Hematopoietic multipotent progenitor cell treated with erythropoietin and hydrocortisone succinate and interleukin-3 and kit ligand, for 17 days (in vitro differentiated cells): ENCODE results near the gene SGK2.
"Not testable (repeated sequence)": the region's sequence is repeated elsewhere in the genome, so short reads cannot be mapped to it uniquely, and the experiment has no call there.

Experiments used
- DNase-seq: peaks from one replicate; pipeline ENCODE4 v3.0.0-alpha.2; 2015; ENCODE audit warnings: low spot score

Gene SGK2

GRCh38 chr20:43563429-43563828 is 4.6 kb downstream of the SGK2 start:
- DNase-seq, result peak; percentile 53

DNA sequence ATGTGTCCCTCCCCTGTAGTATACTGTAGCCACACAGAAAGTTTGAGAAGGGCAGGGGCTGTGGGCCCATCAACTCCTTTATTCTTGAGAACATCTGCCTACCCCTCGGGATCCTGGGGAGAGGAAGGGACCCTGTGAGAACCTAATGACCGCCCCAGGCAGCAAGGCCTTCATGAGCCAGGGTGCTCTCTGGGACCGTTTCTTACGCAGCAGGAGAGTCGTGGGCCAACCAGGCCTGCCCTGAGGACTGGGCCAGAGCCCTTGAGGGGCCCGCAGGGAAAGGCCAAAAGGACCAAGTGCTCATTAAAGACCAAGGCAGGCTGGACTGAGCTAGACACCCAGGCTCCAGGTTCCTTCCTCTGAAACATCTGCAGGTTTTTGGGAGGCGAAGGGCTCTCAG is 5.2 kb downstream of the SGK2 start:
- DNase-seq, result no peak

DNA sequence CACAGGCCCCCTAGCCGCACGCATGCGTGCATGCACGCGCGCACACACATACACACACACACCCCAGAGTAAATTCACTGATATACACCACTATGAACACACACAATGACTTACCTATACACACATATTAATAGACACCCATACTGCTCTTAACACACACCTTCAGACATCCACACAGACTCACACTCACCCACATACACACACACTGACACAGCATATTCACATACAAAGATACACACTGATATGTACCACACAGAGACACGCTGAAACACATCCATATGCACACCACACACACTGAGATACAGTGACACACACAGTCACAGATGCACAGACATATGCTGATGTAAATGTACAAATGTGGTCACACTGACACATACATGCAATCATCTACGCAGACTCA is 5.6 kb downstream of the SGK2 start:
- DNase-seq, result no peak

DNA sequence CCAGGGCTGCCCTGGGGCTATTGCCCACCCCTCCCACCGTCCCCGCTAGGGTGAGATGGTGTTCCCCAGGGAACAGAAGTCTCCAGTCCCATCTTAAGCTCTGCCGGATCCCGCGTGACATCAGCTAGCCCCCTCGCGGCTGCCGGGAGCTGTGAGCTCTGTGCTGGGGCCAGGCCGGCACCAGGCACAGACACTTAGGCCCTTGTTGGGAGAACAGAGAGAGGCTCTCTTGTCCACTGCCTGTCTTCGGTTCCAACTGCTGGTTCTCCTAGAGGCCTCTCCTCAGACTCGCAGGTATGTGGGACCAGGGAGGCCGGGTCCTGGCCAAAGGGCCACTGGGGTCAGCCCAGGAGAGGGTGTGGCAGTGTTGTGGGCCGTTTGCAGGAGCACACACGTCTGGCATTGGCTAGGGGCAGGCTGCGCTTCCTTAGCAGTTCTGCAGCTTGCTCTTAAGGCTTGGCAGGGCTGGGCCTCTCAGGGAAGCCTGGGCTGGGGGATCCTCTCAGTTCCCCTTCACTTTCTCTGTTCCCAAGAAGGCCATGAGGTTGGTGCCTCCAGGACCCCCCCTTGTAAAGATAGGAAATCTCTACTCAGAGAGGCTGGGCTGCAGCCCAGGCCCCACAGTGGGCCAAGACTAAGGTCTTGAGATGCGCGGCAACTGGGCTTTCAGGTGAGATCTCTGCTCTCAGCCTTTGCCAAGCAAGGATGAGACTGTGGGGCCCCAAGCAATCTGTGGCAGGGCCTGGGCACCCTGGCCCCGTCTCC is 6.3 kb downstream of the SGK2 start:
- no peak for DNase-seq

DNA sequence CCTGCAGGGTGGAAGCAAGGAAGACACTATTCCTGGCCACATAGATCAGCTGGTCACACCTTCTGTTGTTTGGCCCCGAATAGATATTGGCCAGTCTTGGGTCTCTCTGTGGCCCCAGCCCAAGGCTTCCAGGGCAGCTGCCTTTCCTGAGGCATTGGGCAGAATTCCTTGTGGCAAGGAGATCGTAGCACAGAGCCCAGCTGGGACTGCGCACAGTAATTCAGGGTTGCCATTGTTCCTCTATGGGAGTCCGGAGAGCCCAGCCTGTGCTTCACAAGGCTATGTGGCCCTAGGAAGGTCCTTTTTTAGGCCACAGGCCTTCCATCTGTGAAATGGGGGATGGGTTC is 6.9 kb downstream of the SGK2 start:
- no peak for DNase-seq

DNA sequence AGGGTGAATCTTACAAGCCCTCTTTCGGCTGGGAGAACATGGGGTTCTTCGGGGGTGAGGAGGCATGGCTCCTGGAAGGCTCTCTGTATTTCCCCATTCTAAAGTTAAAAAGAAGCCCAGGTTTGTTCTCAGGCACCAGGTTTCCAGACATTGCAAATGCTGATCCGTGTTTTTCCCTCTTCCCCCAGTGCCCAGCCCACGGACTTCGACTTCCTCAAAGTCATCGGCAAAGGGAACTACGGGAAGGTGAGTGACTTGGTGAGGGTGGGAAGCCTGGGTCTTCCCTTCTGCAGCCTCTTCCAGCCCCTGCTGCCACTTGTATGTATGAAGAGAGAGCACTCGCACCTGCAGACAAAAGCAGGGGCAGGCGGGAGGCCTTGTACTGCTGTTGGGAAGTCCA is 8.7 kb downstream of the SGK2 start:
- DNase-seq, result no peak

DNA sequence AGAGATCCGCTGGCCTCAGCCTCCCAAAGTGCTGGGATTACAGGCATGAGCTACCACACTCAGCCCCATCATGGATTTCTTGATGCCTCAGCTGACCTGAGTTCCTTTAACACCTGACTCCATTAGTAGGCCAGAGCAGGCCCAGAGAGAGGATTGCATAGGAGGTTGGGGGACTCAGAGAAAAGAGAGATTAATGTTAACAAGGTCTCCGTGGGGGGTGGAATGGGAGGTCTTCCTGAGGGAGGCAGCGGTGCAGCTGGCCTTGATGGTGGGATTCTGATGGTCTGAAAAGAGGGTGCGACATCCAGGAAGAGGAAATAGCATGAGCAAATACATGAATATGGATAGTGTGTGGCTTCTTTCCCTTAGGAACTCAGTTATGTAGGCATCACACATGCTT is 9.9 kb downstream of the SGK2 start:
- DNase-seq, result no peak

DNA sequence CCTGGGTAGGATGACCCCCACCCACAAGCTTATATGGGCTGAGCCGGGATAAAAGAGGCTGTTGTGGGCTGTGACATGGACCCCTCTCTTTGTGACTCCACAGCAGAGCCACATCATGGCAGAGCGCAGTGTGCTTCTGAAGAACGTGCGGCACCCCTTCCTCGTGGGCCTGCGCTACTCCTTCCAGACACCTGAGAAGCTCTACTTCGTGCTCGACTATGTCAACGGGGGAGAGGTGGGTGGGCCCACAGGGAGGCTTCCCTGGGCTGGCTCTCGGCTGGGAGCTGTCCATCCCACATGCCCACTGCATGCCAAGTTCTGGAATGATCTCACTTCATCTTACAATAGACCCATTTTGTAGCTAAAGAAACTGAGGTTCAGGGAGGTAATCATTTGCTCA is 10.5 kb downstream of the SGK2 start:
- DNase-seq, result no peak

DNA sequence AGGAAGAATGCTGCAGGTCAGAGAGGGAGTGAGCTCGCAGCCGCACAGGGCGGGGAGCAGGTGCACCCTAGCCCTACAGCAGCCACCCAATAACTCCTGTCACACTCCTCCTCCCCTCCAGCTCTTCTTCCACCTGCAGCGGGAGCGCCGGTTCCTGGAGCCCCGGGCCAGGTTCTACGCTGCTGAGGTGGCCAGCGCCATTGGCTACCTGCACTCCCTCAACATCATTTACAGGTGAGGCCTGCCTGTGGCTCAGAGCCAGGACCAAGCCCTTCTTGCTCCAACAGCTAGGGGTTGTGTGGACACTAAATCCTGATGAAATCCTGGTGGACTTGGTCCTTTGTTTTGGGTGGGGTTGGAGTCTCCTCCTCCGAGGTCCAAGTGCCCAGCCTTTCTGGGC is 11.7 kb downstream of the SGK2 start:
- no peak for DNase-seq

- no peak for DNase-seq
Observed at GRCh38 chr20:43571310-43571709, 12.5 kb downstream of the SGK2 start.

DNA sequence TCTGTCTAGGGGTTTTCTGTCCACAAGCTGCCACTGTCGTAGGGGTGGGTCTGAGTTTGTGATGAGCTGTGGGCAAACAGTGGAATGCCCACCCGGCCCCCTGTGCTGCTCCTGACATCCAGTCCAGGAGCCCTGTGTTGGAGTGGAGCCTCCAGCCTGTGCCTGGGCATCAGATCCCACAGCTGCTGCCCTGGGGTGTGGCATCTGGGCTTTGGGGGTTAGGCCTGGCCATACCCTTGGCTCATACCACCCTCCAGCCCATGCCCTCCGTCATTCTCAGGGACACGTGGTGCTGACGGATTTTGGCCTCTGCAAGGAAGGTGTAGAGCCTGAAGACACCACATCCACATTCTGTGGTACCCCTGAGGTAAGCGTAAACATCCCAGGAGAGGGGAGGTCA is 12.9 kb downstream of the SGK2 start:
- DNase-seq, result no peak

GRCh38 chr20:43572891-43573290 is 14.1 kb downstream of the SGK2 start:
- no peak for DNase-seq

- DNase-seq, result no peak
Observed at GRCh38 chr20:43576108-43576507, 17.3 kb downstream of the SGK2 start.

- no peak for DNase-seq
Observed at GRCh38 chr20:43579861-43580793, 21.3 kb downstream of the SGK2 start.

DNA sequence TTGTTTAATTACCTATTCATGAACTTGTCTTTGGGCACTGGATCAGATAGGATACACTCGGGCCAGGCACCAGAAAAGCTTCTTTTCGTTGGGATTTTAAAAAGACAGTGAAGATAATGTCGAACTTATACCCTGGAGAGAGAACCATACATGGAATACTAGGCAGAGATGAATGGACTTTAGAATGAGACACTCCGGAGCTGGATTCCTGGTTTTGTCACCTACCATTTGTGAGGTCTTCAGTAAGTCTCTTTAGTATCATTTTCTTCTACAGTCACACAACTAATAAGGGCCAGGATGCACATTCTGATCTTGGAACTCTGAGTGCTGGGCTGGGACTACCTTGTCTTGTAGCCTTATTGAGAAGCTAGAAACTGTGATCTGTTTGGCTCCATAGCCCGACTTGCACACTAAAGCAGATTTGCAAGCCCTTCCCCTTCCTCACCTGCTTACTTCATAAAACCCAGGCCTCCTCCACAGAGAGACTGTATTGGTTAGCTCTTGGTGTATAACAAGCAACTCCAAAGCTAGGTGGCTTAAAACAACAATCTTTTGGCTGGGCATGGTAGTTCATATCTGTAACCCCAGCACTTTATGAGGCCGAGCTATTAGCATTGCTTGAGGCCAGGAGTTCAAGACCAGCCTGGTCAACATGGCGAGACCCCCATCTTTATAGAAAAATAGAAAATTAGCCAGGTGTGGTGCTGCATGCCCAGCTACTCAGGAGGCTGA is 24.5 kb downstream of the SGK2 start:
- DNase-seq, result no peak

DNA sequence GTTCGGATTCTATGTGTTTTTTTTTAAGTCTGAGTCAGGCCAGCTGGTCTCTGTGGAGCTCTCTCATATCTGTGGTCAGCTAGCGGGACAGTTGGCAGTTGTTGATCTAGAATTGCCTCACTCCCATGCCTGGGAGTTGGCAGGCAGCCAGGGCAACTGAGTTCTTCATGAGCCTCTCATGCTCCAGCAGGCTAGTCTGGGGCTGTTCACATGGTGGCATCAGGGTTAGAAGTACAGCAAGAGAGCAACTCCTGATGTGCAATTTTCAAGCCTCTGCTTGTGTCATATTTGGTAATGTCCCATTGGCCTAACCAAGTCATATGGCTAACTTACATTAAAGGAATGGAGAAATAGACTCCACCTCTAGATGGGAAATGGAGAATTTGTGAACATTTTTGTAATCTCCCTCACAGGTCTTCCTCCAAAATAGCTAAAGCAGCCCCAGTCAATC is 25.2 kb downstream of the SGK2 start:
- DNase-seq, result peak; percentile 96

DNA sequence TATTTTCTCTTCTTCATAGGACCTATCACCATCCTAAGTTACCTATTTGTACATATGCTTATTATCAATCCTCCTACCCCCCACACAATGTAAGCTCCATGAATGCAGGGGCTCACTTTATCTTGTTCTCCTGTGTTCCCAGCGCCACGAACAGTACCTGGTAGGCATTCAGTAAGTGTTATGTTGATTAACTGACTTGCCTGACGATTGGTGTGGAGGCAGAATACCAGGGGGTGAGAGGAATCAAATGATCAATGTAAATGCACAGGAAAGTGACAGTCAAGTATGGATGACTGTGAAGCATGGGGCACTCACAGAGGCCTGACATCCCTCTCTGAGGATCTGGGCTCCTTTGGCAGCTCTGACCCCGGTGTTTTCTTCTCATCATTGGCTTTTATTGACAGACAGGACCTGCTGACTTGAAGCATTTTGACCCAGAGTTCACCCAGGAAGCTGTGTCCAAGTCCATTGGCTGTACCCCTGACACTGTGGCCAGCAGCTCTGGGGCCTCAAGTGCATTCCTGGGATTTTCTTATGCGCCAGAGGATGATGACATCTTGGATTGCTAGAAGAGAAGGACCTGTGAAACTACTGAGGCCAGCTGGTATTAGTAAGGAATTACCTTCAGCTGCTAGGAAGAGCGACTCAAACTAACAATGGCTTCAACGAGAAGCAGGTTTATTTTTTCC is 25.8 kb downstream of the SGK2 start:
- no peak for DNase-seq

GRCh38 chr20:43586641-43587040 is 27.8 kb downstream of the SGK2 start:
- DNase-seq, result no peak

DNA sequence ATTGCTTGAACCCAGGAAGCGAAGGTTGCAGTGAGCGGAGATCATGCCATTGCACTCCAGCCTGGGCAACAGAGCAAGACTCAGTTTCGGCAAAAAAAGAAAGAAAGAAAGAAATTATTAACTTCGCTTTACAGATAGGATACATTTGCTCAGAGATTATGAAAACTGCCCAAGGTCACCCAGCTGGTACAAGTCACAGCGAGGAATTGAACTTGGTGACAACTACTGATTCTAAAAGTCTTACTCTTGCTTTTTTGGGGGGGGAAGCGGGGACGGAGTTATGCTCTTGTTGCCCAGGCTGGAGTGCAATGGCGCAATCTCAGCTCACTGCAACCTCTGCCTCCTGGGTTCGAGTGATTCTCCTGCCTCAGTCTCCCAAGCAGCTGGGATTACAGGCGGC is 29.7 kb downstream of the SGK2 start:
- not testable (repeated sequence) for DNase-seq

- DNase-seq, result no peak
Observed at GRCh38 chr20:43590036-43590391, 31.2 kb downstream of the SGK2 start.

- peak; percentile 96 for DNase-seq
Observed at GRCh38 chr20:43590392-43591303, 31.8 kb downstream of the SGK2 start, which contains the start of gene IFT52. Gene IFT52 (plus strand): TSS chr20:43590937. CDS start chr20:43594699, 3,762 bp downstream.
